NCI-H146 treated with DMSO at 0.1 percent for 48 hours (cell line): ENCODE data around the gene GPC5.

ENCODE experiments used
- DNase-seq: peaks from one replicate; lab custom pipeline; 2025; ENCODE audit not compliant: unreplicated experiment; lab: John Stamatoyannopoulos, UW

GPC5 gene

DNA sequence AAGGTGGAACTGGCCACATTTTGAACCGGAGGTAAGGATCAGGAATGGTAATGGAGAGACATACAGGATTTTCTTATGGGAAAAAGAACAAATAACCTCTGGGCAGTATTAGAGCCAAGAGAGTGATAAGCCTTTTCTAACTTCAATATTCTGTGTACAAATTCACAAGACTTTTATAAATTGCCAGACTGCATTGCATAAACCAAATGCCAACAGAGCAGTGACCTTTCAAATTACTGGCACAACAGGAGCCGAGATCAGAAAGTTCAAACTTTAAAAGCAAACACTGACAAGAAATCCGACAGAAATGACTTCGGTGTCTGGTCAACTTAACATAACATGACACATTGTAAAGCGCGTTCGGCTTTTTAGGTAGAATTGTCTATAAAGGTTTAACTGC is 737.1 kb downstream of the GPC5 start:
- DNase-seq = no peak

DNA sequence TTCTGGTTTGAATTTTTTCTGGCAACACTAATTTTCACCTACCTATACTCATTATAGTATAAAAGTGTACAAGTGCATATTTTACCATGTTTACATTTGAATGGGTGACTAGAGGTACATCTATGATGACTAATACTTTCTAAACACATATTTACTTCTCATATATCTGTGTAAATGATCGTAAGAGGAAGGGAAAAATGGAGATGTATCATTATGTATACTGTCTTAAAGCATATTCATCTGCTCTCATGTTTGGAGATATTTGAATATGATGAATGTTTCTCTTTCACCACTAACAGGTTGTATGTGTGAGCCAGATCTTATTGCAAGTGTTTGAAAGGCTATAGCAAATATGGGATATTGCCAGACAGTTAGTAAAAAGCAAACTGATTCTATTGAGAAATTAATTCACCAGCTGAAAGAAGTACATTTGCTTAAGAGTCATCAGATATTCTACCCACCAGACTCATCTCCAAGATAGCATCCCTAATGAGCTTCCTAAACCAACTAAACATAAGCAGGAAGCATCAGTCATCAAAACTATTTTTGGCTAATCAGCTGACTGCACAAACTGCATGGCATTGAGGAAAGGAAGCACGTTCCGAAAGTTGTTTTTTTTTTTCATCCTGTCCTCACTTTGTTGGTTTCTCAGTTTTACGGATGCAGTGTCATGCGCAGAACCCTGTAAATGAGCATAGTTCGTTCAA is 738.2 kb downstream of the GPC5 start:
- DNase-seq = no peak

DNA sequence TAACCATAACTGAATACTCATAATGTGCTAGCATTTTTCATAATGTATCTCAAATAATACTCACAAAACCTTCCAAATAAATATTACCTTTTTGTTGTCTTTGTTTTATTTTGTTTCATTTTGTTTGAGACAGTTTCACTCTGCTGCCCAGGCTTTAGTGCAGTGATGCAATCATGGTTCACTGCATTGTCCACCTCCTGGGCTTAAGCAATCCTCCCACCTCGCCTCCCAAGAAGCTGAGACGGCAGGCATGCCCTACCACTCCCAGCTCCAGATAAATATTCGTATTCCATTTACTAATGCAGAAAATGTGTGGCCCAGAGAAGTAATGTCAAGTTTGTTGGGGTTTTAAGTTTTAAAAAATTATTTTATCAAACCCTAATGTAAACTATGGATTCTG is 739.1 kb downstream of the GPC5 start:
- DNase-seq = no peak

DNA sequence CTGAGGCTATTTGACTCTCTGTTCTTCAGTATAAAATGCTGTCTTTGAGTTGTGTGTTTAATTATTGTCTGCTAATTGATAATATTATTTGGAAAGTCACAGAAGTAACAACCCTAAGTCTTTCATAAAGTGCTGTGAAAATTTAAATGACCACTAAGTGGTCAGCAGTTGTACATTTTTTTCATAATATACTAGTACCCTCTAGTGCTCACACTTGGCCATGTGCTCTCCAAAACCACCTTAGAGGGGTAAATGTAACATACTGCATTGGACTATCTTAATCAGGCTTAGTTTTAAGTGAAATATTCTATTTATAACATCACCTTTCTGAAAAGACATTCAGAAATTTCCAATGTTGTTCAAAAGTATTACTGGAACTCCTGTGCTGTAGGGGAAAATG is 745.3 kb downstream of the GPC5 start:
- no peak for DNase-seq

DNA sequence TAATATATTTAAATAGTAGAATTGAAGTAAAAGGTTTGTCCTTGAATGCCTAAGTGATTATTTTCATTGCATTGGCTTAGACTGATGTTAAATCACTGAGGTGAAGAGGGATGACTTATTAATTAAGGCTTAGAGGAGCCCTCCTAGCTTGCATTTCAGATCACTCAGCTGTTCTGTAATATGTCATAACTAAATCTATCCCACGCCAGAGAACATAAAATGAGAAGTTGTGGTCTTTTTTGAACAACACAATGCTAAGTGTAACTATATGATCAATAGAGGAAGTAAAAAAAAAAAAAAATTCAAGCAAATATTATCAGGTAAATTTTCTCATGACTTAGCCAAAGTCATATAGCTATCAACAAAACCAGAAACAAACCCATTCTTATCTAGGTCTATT is 752.2 kb downstream of the GPC5 start:
- no peak for DNase-seq

DNA sequence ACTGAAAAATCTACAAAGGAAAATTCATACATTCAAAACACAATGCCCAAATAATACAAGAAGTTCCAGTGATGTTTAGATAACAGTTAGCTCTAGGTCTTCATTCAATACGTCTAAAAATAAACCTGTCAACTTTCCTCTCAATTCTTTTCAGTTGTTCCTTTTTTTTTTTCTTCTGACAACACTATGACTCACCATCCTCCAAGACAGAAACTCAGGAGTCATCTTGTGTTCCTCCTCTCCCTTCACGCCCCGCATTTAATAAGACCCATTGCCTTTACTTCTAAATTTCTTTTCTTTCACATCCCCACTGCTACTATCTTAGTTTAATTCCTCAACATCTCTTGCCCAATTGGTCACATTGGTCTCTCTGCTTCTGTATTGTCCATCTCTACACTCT is 759.9 kb downstream of the GPC5 start:
- no peak for DNase-seq

DNA sequence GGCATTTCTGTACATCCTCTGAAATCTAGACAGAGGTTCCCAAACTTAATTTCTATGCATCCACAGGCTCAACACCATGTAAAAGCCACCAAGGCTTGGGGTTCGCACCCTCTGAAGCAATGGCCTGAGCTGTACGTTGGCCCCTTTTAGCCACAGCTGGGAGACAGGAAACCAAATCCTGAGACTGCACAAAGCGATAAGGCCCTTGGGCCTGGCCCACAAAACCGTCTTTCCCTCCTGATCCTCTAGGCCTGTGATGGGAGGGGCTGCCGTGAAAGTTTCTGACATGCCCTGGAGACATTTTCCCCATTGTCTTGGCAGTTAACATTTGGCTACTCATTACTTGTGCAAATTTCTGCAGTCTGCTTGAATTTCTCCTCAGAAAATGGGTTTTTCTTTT is 766.4 kb downstream of the GPC5 start:
- DNase-seq = no peak

DNA sequence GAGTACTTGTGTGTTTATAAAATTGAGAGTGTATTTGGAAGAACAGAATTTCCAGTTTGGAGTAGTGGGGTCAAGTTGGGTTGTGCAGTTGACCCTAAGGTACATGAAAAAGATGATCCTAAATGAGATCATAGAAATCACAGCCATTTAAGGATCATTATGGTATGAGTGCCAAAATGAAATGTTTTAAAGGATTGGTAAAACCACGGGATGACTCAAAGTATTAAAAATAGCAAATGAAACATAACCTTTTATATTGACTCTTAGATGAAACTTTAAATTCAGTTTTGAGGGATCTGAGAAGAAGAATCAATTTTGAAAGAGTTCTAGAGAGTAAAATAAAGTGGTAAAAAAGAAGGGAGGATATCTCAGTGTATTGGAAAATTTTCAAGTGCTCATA is 773.8 kb downstream of the GPC5 start:
- no peak for DNase-seq

DNA sequence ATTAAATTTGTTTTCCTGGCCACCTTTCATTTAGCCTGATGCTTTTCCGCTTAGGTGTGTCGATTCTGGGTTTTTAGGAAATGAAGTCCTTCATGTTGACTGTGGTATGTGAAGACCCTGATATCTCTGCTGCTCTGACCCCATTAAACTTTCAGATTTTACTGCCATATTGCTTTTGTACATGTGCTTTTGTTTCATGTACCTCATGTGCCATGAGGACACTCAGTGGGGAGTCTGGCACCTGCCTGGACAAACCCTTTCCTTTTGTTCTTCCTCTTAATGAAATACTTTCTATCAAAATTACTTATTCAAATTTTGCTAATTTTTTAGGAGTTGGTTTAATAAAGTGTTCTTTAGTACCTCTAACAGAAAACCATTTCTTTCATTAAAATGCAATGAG is 774.8 kb downstream of the GPC5 start:
- DNase-seq = no peak

DNA sequence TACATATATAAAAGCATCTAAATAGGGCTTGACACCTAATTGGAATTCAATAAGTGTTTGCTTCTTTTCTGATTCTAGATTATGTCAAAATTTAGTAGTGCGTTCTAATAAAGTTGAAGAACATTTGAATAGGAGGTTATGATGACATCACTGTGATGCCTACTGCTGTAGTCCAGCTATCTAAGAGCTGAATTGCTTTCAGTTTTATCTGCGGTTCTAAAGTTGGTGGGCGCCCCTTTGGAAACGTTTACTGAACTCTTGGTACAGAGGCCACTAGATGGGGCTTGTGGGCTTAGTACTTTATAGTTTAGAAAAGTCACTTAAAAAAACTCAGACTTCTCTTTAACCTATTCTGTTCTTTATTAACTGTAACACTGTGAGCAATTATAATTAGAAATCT is 776.9 kb downstream of the GPC5 start:
- DNase-seq = peak; percentile 40

DNA sequence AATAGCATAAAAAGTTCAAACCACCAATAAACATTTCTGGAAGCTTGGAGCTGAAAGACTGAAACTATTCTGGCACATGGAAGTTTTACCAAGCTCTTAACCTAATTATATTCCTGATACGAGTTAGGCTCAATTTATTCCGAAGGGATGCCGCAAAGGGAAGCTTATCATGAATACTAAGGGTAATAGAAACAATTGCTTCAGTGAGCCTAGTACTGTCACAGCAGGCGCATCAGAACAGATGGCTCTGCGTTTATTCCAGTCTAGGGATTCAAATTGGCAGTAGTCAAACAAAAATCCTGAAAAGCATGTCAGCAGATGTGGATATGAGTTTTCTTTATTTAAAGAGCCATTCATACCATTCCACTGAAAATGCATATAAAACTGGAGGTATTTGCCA is 779.5 kb downstream of the GPC5 start:
- DNase-seq = no peak

DNA sequence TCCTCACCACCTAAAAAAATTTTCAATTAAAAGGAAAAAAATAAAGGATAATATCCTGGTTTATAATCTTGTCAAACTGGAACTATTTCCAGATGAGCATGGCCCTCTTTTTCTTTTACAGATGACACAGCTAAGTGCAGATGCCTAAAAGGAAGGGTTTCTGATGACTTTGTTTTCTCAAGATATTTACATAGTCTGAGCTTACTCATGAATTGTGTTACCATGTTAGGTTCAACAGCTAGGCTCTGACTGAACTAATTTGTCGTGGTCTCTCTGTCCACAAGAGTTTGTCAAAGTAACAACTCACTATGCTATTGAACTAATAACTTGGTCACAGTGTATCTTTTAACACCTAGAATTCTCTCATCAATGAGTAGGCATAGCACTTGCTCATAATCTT is 780.8 kb downstream of the GPC5 start:
- DNase-seq = no peak

DNA sequence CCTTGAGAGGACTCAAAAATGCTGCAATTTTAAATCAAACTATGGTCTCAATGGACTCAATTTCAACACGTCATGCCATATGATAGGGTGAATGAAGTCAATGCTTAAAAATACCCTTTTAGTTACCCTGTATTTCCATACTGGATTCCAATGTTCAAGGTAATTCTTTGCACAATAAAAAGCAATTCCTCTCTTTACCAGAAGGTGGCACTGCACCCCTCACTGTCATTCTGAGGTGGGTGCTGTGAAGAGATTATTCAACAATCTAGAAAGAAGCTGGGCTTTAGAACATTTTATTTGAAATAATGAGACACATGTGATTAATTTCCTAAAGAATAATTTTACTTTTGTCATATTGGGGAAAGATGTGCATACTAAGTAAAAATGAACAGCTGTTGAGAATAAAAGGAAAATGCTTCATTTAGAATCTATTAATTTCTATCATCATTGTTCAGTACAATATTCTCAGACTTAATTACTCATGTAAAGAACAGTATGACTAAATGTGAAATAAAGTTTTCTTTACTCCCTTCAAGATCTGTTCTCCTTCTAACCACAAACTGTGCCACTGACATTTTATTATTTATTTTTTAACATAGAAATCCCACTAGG is 789.1 kb downstream of the GPC5 start:
- DNase-seq = peak; percentile 68

DNA sequence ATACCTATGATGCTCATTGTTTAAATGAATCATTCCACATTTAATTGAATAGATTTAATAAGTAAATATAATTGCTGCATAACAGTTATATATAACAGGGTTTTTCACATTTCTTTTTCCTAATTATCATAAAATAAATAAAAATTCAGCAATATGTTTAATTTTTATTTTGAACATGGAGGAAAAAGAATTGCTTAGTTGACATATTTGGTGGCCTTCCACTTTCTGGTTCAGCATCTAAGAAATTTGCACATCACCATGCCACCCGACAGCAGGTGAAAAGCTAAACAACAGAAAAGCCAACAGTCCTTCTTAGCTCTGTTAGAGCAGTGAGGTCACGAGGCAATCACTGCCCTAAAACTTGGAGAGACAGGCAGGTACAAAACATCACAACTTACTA is 790.2 kb downstream of the GPC5 start:
- no peak for DNase-seq

DNA sequence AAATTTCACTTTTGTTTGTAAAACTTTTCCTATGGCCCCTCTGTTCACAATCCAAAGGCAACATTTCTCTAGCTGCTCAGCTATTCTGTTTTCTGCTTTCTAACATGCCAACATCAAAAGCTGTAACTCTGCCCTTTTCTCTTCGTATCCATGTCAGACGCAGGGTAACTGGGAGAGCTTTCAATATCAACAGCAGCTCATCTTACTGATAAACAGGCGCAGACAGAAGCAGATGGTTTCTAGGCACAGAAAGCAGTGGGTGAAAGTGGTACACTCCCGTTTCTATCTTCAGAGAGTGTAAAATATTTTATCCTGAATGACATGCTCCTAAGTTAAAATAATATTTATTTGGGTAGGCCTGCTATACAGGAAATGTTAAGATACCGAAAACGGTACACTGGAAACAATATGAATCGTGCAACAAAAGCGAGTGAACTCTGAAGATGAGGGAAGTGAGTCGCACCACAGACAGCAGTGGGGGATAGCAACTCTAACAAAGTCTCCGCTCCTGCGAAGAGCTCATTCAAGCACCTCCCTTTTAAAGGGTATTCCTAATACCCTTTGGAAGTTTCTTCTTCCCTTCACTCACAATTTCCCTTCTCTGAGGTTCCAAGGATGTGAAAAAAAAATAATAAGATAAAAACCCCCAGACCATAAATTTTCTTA is 798.3 kb downstream of the GPC5 start:
- DNase-seq = peak; percentile 17

DNA sequence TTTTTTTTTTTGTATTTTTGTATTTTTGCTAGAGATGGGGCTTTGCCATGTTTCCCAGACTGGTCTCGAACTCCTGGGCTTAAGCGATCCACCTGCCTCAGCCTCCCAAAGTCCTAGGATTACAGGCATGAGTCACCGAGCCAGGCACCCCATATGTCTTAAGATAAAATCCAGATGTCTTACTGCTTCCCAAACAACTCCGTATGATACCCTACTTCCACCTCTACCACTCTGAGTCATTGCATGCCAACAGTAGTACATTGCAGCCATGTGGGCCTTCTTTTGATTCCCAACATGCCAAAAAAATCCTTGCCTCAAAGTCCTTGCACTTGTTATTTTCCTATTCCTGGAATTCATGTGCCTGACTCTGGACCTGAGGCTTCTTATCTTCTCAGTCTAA is 799.2 kb downstream of the GPC5 start:
- DNase-seq = no peak

DNA sequence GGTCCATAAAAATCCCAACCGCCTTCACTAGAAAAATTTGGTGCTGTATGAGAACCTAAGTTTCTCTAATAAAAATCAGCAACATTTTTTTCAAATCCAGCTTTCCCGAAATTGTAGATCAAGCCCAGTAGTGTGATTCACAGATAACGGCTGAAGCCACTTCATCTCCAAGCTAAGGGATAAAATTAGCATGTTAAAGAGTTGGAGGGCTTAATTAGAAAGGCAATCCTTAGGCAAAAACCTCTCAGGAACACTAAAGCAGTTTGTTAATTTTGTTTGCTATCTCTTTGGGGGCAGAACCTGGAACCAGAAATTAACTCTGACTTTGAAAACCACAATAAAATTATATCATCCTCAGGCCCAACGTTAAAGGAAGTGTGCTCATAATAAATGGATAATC is 820.2 kb downstream of the GPC5 start:
- DNase-seq = no peak

DNA sequence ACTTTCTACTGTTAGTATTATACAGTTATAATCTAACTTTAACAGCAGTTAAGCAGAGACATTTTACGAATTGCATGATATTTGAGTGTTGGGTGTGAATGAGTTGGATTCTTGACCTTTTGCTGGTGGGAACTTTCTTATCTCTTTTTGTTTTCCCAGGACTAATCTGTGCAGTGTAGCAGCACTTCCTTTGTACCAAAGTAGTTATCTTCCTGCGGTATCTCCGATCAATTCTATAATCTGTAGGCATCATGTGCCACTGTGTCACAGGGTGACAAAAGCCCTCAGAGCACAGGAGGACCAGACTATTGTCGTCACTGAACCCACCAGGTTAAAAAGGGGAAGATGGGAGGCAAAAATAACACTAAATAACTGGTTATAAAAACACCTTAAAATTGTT is 823.5 kb downstream of the GPC5 start:
- peak; percentile 30 for DNase-seq

DNA sequence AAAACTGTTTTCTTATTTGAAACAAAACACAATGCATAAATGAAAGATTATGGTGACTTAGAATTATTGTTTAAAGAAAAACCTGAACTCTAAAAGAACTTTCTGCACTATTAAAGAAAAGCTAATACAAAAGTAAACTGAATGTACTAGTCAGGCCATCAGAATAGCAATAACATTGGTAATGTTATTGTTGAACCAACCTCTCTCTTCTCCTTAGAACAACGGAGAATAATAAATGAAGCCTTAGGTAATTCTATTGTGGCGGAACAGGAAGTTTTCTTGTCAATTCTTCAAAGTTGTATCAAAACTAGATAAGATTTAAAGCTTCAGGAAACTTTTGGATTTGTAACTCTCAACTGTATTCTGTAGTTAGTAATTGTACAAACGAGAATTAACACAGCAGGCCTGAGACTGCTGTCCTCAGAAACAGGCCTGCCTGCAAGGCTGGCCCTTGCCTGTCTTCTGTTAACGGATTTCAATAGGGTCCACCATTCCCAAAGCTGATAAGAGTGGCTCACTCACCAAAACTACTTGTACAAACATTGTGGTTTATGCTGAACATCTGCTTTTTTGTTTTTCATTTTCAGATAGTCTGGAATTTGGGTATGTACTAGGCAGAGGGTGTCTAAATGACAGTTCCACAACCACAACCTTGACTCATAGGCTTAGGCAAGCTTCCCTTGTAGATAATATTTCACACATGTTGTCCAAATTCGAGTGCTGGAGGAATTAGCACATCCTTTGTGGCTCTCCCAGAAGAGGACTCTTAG is 825.8 kb downstream of the GPC5 start:
- DNase-seq = no peak

DNA sequence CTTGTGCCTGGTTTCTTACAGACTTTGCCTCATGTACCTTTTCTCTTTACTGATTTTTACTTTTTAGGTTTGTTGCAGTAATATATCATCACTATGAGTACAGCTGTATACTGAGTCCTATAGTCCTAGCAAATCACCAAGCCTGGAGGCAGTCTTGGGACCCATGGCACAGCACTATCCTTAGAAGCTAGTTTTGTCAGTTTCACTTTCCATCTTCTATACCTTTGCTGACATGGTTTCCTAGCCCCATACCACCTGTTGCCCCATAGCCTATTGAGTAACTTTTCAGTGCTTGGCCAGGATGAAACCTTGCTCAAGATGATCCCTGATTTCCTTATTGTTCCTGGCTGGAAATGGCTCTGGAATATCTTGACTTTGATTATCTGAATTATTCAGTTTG is 826.4 kb downstream of the GPC5 start:
- no peak for DNase-seq

DNA sequence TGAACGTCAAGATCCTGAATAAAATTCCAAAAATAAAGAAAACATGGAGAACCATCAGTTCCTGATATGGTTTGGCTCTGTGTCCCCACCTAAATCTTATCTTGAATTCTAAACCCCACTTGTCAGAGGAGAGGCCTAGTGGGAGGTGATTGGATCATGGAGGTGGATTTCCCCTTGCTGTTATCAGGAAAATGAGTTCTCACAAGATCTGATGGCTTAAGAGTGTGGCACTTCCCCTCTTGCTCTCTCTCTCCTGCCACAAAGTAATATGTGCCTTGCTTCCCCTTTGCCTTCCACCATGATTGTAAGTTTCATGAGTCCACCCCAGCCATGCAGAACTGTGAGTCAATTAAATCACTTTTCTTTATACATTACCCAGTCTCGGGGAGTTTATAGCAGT is 827.4 kb downstream of the GPC5 start:
- no peak for DNase-seq

DNA sequence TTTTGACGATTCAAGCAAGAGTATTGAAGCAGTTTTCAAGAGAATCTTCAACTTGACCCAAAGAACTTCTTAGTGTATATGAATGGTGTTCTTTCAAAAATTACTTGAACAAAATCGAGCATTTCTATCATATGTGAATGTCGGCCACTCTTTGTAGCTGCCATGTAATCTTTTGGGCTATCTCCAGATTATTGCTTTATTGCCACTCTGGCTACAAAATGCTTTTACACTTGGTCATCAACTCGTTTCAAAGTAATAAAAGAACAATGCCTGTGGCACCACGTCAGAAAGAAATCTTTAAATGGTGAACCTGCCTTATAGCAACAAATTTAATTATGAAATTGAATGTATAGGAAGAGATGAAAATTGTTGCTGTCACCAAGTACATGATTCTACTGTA is 834.5 kb downstream of the GPC5 start:
- no peak for DNase-seq
